ENCODE data around the gene RFFL. TPM values are rescaled to one million over a fixed set of nuclear protein-coding genes. Genes with fewer than 3 reads are reported as not detected.

Gene RFFL
- total RNA-seq, 6 experiments from 2014 or later: 12.0 to 18.5 (median 13.6) TPM

- H3K4me1 Mint-ChIP-seq (ENCODE audit: low read depth): peaks cover 20% of the 10 kb centered on the region
- no peak for TF ChIP-seq CTCF (IDR thresholded peaks at IDR 0.05)
- no peak overlapping the region for H3K27ac Mint-ChIP-seq
- no peaks in the 10 kb centered on the region for H3K9me3 Mint-ChIP-seq
- no peak for DNase-seq
- peaks cover 7% of the 10 kb centered on the region for H3K27me3 Mint-ChIP-seq (ENCODE audit: insufficient read depth)
- H3K36me3 Mint-ChIP-seq (ENCODE audit: low read depth): peaks cover 22% of the 10 kb centered on the region
- no peak overlapping the region for H3K4me3 Mint-ChIP-seq
Observed at GRCh38 chr17:34958438-34958837, 105.1 kb downstream of the RFFL start.

Other genes starting within 250 kb of the RFFL start
- gene CCT6B, start 102.2 kb downstream of the RFFL start, total RNA-seq (2021; fragmentation: NEBNext Ultra II Directional; extraction: Animal tissue kit (Norgen Biotek cat#: 25700)): 1 to 10 TPM; 1.1 to 2.1 (median 1.4) TPM
- 10 to 100 TPM in 4 of 6 experiments, 1 to 10 TPM in 2; 9.6 to 14.8 (median 11.8) TPM for gene ZNF830, start 102.2 kb downstream of the RFFL start, total RNA-seq (2021; fragmentation: NEBNext Ultra II Directional; extraction: Animal tissue kit (Norgen Biotek cat#: 25700))
- gene LIG3, start 83.2 kb downstream of the RFFL start, total RNA-seq (2021; fragmentation: NEBNext Ultra II Directional; extraction: Animal tissue kit (Norgen Biotek cat#: 25700)): 10 to 100 TPM; 22.6 to 34.4 (median 31.9) TPM
- gene RAD51D, start 56.2 kb upstream of the RFFL start, total RNA-seq (2021; fragmentation: NEBNext Ultra II Directional; extraction: Animal tissue kit (Norgen Biotek cat#: 25700)): 10 to 100 TPM in 5 of 6 experiments, 1 to 10 TPM in 1; 8.9 to 14.1 (median 12.7) TPM
- gene FNDC8, start 57.9 kb upstream of the RFFL start, total RNA-seq (2021; fragmentation: NEBNext Ultra II Directional; extraction: Animal tissue kit (Norgen Biotek cat#: 25700)): not detected
- 10 to 100 TPM; 15.2 to 21.0 (median 18.5) TPM for gene NLE1, start 78.6 kb upstream of the RFFL start, total RNA-seq (2021; fragmentation: NEBNext Ultra II Directional; extraction: Animal tissue kit (Norgen Biotek cat#: 25700))
- gene UNC45B, start 84.1 kb upstream of the RFFL start, total RNA-seq (2021; fragmentation: NEBNext Ultra II Directional; extraction: Animal tissue kit (Norgen Biotek cat#: 25700)): not detected
- not detected for gene SLC35G3, start 130.7 kb upstream of the RFFL start, total RNA-seq (2021; fragmentation: NEBNext Ultra II Directional; extraction: Animal tissue kit (Norgen Biotek cat#: 25700))
- 10 to 100 TPM; 55.2 to 64.0 (median 56.1) TPM for gene SLFN5, start 179.4 kb upstream of the RFFL start, total RNA-seq (2021; fragmentation: NEBNext Ultra II Directional; extraction: Animal tissue kit (Norgen Biotek cat#: 25700))

Measured in HFFc6 (cell line).